Adrenal gland (tissue), 12 donors: ENCODE results near the gene CSNK1A1. TPM values are rescaled to one million over a fixed set of nuclear protein-coding genes. Genes with fewer than 3 reads are reported as not detected.

ENCODE experiments used
- DNase-seq, 7 donors: peaks; one replicate each; pipeline ENCODE4 v3.0.0-alpha.2; 2019 to 2020
- H3K27ac ChIP-seq, 5 donors: fragments of 200-600 bp; sonication (generic) in 4 of 5; 1 replicate in 3 of 5; 2 replicates in 2 of 5; pipeline versions ENCODE4 v1.5.1 to v1.8.0; 2016 to 2020; ENCODE audit warnings: mild to moderate bottlenecking in 1 of 5
- H3K27me3 ChIP-seq: fragments of 200-600 bp; 2 replicates; pipeline ENCODE4 v1.8.0; 2021
- H3K36me3 ChIP-seq, 2 donors: fragments of 200-600 bp; replicated peaks in 1 of 2; 1 replicate in 1 of 2; 2 replicates in 1 of 2; pipeline versions ENCODE4 v1.5.1 to v1.8.0; 2018 to 2022
- H3K4me1 ChIP-seq, 2 donors: fragments of 200-600 bp; replicated peaks in 1 of 2; 1 replicate in 1 of 2; 2 replicates in 1 of 2; pipeline versions ENCODE4 v1.5.1 to v1.8.0; 2018 to 2021
- H3K4me3 ChIP-seq, 4 donors: fragments of 200-600 bp; sonication (generic) in 3 of 4; one replicate each; pipeline ENCODE4 v1.5.1; 2016 to 2018
- H3K9me3 ChIP-seq, 3 donors: fragments of 200-600 bp; sonication (generic) in 1 of 3; replicated peaks in 1 of 3; 1 replicate in 2 of 3; 2 replicates in 1 of 3; pipeline versions ENCODE4 v1.5.1 to v1.8.0; 2016 to 2021
- CTCF ChIP-seq, 6 experiments: fragments of 450-650 bp in 4 of 6; fragments of 200-600 bp in 2 of 6; sonication (generic) in 1 of 6; IDR thresholded peaks; 1 replicate in 5 of 6; 2 replicates in 1 of 6; pipeline versions ENCODE4 v1.5.1 to v1.8.0; 2016 to 2021; ENCODE audit warnings: antibody characterized with exemption in 6 of 6, mild to moderate bottlenecking in 2 of 6, moderate library complexity in 1 of 6
- POLR2A ChIP-seq, 2 donors: fragments of 450-650 bp; IDR thresholded peaks; one replicate each; pipeline ENCODE4 v1.6.1; 2017; ENCODE audit warnings: antibody characterized with exemption in 2 of 2, mild to moderate bottlenecking in 2 of 2, moderate library complexity in 1 of 2
- WGBS, 4 donors: extraction: QIAGEN DNeasy Blood & Tissue Kit in 2 of 4; methylation state at CpG; one replicate each; pipeline versions ENCODE4 v1.1.5 to v1.1.7; 2013 to 2017; 5-methylcytosine and 5-hydroxymethylcytosine counted together
- intact Hi-C, 2 donors: fragments of 100-400 bp; cut with DNase I; formaldehyde crosslinking; loops; one replicate each; pipeline versions ENCODE4 v1.14.1 to v1.15.0; 2022 to 2023
- polyA plus RNA-seq, 3 donors: library from polyadenylated mRNA; stranded (reverse); fragments of 200-250 nt in 2 of 3; fragments of 350-450 nt in 1 of 3; fragmentation: Illumina TruSeq in 1 of 3; extraction: RNeasy Lipid Tissue Mini Kit (QIAGEN cat#74804) in 1 of 3; gene quantifications; one replicate each; pipeline ENCODE4 v1.2.3, GENCODE V29; 2013 to 2014
- total RNA-seq, 9 donors: library from RNA; depleted of rRNA in 4 of 9; stranded (reverse); fragments of >200 nt in 4 of 9; fragments of 120-200 nt in 1 of 9; fragmentation: NEBNext Ultra II Directional in 1 of 9; extraction: Animal tissue kit (Norgen Biotek cat#: 25700) in 1 of 9; gene quantifications; one replicate each; pipeline versions ENCODE4 v1.1.0 to v1.2.4, GENCODE V29; 2013 to 2023
- donor health status: healthy with polysubstance abuse.
- donor health status: Bipolar disorder and iron deficiency.
- donor health status: DM: yes; HTN: yes; CAD: no.
- donor health status: DM: no; HTN: no; CAD: no.
- donor health status: DM: no; HTN: no; CAD: no.
- donor health status: DM: yes; HTN: yes; CAD: no.

CSNK1A1 gene
- total and polyA plus RNA-seq, 12 donors, result 51.0 to 301 (median 220) TPM

GRCh38 chr5:149459891-149460290 lies 91.3 kb downstream of the CSNK1A1 start:
- WGBS, 4 donors, result 69 to 92% (median 79%) methylated on average over 5 of the region's 5 CpGs

GRCh38 chr5:149457393-149457763 lies 93.9 kb downstream of the CSNK1A1 start:
- TF ChIP-seq CTCF (IDR thresholded peaks at IDR 0.05) (no peak), POLR2A (IDR thresholded peaks at IDR 0.05) (no peak)
- WGBS, 4 donors, result 92 to 100% (median 97%) methylated on average over 3 to 5 of the region's 5 CpGs
- Histone ChIP-seq H3K4me3 (no peak overlapping the region), H3K4me1 (peaks cover 23 to 29% of the 10 kb centered on the region in 2 donors), H3K27ac (peak overlapping the region; percentile 90 to 98 (median 95)), H3K36me3 (no peaks in the 10 kb centered on the region), H3K9me3 (no peaks in the 10 kb centered on the region), H3K27me3 (no peaks in the 10 kb centered on the region)
- intact Hi-C loops, result no loop called here
- no peak for DNase-seq

More at GRCh38 chr5:149459891-149460290, 91.3 kb downstream of the CSNK1A1 start:
- Histone ChIP-seq H3K27me3 (no peaks in the 10 kb centered on the region), H3K36me3 (no peaks in the 10 kb centered on the region), H3K4me3 (no peak overlapping the region), H3K9me3 (no peaks in the 10 kb centered on the region), H3K27ac (no peak overlapping the region), H3K4me1 (peaks cover 30 to 32% of the 10 kb centered on the region in 2 donors)
- intact Hi-C loops, result no loop called here
- peak in 1 of 7 donors; percentile 48 for DNase-seq
- TF ChIP-seq POLR2A (IDR thresholded peaks at IDR 0.05) (no peak), CTCF (IDR thresholded peaks at IDR 0.05) (no peak)

DNA sequence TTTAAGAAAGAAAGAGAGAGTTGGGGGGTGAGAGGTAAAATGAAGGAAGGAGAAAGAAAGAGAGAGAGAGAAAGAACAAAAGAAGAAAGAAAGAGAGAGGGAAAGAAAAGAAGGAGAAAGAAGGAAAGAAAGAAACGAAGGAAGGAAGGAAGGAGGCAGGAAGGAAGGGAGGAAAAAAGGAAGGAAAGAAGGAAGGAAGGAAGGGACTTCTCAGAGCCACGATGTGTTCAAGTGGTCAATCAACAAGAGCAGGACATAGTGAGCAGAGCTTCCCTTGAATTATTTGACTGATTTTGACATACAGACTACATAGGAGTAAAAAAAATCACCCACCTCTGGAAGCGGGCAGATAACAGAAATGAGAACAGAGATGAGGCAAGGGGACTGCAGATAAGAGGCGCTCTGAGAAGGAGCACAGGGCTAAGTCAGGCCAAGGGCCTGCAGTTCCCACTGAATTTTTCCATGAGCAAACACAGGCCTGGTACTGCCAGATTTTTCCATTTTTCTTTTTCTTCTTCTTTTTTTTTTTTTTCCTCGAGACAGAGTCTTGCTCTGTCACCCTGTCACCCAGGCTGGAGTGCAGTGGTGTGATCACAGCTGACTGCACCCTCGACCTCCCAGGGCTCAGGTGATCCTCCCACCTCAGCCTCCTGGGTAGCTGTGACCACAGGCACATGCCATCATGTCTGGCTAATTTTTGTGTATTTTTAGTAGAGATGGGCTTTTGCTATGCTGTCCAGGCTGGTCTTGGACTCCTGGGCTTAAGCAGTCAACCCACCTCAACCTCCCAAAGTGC lies 94.4 kb downstream of the CSNK1A1 start:
- WGBS, 4 donors, result 21 to 35% (median 27%) methylated on average over 6 of the region's 6 CpGs
- no peaks in the 10 kb centered on the region for H3K36me3 ChIP-seq
- H3K27me3 ChIP-seq, result no peaks in the 10 kb centered on the region
- H3K9me3 ChIP-seq, result no peaks in the 10 kb centered on the region
- DNase-seq, result peak in 6 of 7 donors; percentile 73 to 89 (median 84)
- no peak overlapping the region for H3K4me3 ChIP-seq
- intact Hi-C loops, result no loop called here
- TF ChIP-seq CTCF (IDR thresholded peaks at IDR 0.05) (no peak), POLR2A (IDR thresholded peaks at IDR 0.05) (peak in 1 of 2 donors; percentile 61)
- H3K27ac ChIP-seq, result peak overlapping the region; percentile 90 to 98 (median 95)
- H3K4me1 ChIP-seq, result peaks cover 23 to 34% of the 10 kb centered on the region in 2 donors

DNA sequence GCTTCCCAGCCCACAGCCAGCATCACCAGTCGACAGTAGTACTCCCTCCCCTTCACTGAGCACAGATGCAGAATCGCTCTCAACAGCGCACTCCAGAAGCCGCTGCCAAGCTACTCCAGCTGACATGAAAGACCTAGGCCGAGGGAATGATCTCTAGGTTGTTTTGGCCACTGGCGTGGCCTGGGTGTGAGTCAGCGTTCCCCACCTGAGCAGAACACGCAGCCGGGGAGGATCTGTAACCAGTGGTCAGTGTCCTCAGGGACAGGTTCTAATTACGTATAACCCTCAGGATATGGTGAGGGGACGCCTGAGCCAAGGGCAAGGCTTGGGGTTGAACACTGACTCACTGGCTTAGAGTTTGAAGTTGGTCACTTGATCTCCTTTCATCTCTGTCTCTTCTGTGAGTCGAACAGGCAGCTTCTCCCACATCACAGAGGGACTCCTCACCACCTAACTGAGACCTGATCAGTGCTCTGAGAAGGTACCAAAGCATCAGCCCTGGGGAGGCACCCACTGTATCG lies 95.3 kb downstream of the CSNK1A1 start:
- intact Hi-C loops, result no loop called here
- Histone ChIP-seq H3K4me1 (peaks cover 28 to 42% of the 10 kb centered on the region in 2 donors), H3K9me3 (no peaks in the 10 kb centered on the region), H3K27me3 (no peaks in the 10 kb centered on the region), H3K4me3 (no peak overlapping the region), H3K36me3 (no peaks in the 10 kb centered on the region), H3K27ac (peak overlapping the region; percentile 90 to 98 (median 95))
- DNase-seq, result peak; percentile 67 to 90 (median 88)
- 28 to 58% (median 43%) methylated on average over 7 to 13 of the region's 13 CpGs for WGBS, 4 donors
- TF ChIP-seq CTCF (IDR thresholded peaks at IDR 0.05), result no peak
- TF ChIP-seq POLR2A (IDR thresholded peaks at IDR 0.05), result peak in 1 of 2 donors; percentile 60
